HT1080 (cell line): ENCODE measurements around the gene FTH1. TPM values are rescaled to one million over a fixed set of nuclear protein-coding genes. Genes with fewer than 3 reads are reported as not detected.

Source experiments
- DNase-seq: peaks from one replicate; pipeline ENCODE4 v3.0.0-alpha.2; 2015; ENCODE audit warnings: low read depth
- small RNA-seq: library from RNA; depleted of rRNA; stranded (forward); fragments of <200 nt; gene quantifications from one replicate; pipeline ENCODE3, GENCODE V24; 2014
- total RNA-seq: library from RNA; depleted of rRNA; stranded (reverse); fragments of >200 nt; shearing (Covaris generic); gene quantifications from 2 replicates; pipeline ENCODE4 v1.2.3, GENCODE V29; 2014; rRNA removed

FTH1 gene
- total RNA-seq, 1 experiment from 2014 or later: 1,409 TPM

DNA sequence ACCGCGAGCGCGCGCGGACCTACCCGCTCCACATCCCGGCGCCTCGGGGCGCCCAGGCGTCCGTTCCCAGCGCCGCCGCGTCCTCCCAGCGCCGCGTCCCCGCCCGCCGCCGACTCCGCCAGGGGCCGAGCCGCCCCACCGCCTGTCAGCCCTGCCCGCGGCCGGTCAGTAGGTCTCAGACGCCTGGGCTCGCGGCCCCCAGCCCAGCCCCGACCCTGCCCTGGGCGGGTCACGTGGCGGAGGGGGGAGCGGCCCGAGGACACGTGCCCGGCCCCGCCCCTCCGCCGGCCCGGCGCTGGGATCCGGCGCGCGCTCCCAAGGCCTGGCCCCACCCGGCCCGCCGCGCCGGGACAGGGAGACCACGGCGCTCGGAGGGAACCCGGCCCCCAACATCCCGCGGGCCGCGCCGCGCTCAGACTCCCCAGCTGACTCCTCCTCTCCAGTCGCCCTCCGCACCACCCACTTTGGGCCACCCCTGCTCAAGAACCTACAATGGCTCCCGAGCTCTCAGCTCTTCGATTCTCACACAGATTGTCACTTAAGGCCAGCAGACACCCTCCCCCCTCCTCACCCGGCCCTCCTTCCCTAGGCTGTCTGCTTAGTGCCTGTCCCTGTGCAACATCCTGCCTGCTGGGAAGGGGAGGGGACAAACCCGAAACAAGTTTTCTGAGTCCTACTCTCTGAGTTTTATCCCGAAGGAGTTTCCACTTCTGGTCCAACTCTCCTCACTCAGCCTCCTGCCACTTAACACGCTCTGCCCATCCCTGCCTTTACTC lies 49.9 kb downstream of the FTH1 start, which contains the start of gene RAB3IL1:
Gene RAB3IL1, minus strand, starts transcription at position 233 of the 776 bp plus-strand sequence. Its CDS starts 199 bp downstream, at position 34.
- peak; percentile 50 for DNase-seq

DNA sequence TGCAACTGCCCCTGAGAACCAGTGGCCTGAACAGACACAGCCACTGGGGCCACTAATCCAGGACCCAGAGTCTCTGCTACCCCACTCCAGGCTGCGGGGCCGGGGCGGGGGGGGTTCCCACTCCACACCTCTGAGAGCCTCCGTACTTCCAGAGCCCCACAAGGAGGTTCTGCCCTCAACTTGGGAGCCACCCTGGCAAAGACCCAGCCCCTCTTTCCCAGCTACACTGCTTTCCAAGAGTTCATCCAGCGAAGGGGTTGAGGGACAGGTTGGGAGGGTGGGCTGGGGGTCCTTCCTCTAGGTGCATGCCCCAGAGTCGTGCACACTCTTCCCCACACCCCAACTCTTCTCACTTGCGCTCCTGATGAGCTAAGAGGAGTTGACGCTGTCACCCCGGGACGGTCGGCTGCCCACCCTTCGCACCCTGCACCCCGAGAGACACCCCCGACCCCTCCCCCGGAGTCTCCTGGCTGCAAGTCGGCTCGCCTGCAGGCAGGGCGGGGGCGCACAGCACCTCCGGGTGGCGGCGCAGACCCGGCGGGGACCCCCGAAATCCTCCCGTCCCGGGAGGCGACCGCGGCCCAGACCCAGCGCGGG lies 50.6 kb downstream of the FTH1 start:
- no peak for DNase-seq

DNA sequence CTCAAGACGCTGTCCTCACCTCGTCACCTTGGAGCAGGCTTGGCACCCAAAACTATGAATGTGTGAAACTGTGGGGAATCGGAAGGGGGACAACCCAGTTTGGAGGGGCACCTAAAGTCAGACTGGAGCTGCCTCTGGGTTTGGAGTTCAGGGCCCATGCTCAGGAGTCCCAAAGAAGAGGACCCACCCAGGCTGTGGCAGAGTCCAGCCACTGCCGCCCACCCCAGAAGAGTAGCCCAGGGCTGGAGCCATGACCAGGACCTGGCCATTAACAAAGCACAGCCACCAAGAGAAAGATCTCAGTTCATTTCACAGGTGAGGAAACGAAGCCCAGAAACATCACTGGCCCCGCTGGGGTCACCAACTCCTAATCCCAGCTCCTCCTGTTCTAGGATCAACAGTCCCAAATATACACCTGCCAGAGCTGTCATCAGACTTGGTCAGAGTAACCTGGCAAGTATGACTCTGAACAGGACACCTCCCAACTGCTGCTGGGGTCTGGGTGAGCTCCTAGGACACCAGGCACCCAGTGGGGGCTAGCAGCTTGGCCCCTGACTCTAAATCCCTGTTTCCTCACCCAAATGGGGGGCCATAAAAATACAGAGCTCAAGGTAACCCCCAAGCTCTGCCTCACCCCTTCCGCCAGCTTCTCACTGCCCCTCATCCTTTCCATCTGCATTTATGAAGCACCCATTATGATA lies 52.8 kb downstream of the FTH1 start:
- DNase-seq: no peak

Small RNA genes lying within 50 kb of the gene (small RNA-seq; reads per million reads assigned to genes)
- gene RNU6-1243P: not detected

Other genes with a start within 250 kb of the FTH1 start
- gene MYRF, start 215.0 kb downstream of the FTH1 start, total RNA-seq: 2.8 and 2.9 TPM in 2 replicates
- 178 and 184 TPM in 2 replicates for gene TMEM258, start 175.0 kb downstream of the FTH1 start, total RNA-seq
- 251 and 261 TPM in 2 replicates for gene FEN1, start 174.7 kb downstream of the FTH1 start, total RNA-seq
- 103 and 108 TPM in 2 replicates for gene FADS1, start 150.6 kb downstream of the FTH1 start, total RNA-seq
- gene FADS2, start 139.3 kb downstream of the FTH1 start, total RNA-seq: 105 and 125 TPM in 2 replicates
- 61.3 and 65.3 TPM in 2 replicates for gene FADS3, start 76.1 kb downstream of the FTH1 start, total RNA-seq
- gene RAB3IL1, start 50.1 kb downstream of the FTH1 start, total RNA-seq: 3.1 and 4.8 TPM in 2 replicates
- gene BEST1, start 17.3 kb downstream of the FTH1 start, total RNA-seq: not detected in 2 replicates
- gene INCENP, start 156.4 kb upstream of the FTH1 start, total RNA-seq: 93.5 and 103 TPM in 2 replicates
- gene SCGB1D1, start 222.6 kb upstream of the FTH1 start, total RNA-seq: not detected in 2 replicates
- not detected in 2 replicates for gene SCGB2A1, start 241.0 kb upstream of the FTH1 start, total RNA-seq